Measurements from ENCODE around the gene SH3GL3. TPM values are rescaled to one million over a fixed set of nuclear protein-coding genes. Genes with fewer than 3 reads are reported as not detected.

Gene SH3GL3
- total RNA-seq, 1 donor from 2014 or later, result 0.14 TPM

- H3K27ac Mint-ChIP-seq, result no peak overlapping the region
- H3K27me3 Mint-ChIP-seq (ENCODE audit: low read depth), result peaks cover 4% of the 10 kb centered on the region
- no peaks in the 10 kb centered on the region for H3K36me3 Mint-ChIP-seq (ENCODE audit: low read depth)
- H3K4me3 Mint-ChIP-seq (ENCODE audit: low read depth), result no peak overlapping the region
- no peak for DNase-seq (ENCODE audit: low spot score)
- no peaks in the 10 kb centered on the region for H3K9me3 Mint-ChIP-seq
- H3K4me1 Mint-ChIP-seq (ENCODE audit: low read depth), result no peaks in the 10 kb centered on the region
- intact Hi-C loops (cut with micrococcal nuclease), result loop anchor here (1.0 to 5.0 kb wide), 2 partner anchors 458 to 472 kb away; no protein-coding TSS in a partner anchor
Observed at GRCh38 chr15:83565138-83565537, 118.0 kb downstream of the SH3GL3 start.

GRCh38 chr15:83565553-83566159 lies 118.5 kb downstream of the SH3GL3 start:
- H3K4me3 Mint-ChIP-seq (ENCODE audit: low read depth), result no peak overlapping the region
- no peaks in the 10 kb centered on the region for H3K36me3 Mint-ChIP-seq (ENCODE audit: low read depth)
- peaks cover 4% of the 10 kb centered on the region for H3K27me3 Mint-ChIP-seq (ENCODE audit: low read depth)
- H3K27ac Mint-ChIP-seq, result no peak overlapping the region
- no peaks in the 10 kb centered on the region for H3K4me1 Mint-ChIP-seq (ENCODE audit: low read depth)
- no peaks in the 10 kb centered on the region for H3K9me3 Mint-ChIP-seq
- no peak for DNase-seq (ENCODE audit: low spot score)
- intact Hi-C loops (cut with micrococcal nuclease), result loop anchor here (1.0 to 5.0 kb wide), 2 partner anchors 458 to 472 kb away; no protein-coding TSS in a partner anchor

- intact Hi-C loops (cut with micrococcal nuclease), result loop anchor here (5.0 kb wide), 1 partner anchor 470 kb away; no protein-coding TSS in a partner anchor
- H3K9me3 Mint-ChIP-seq, result no peaks in the 10 kb centered on the region
- no peak for DNase-seq (ENCODE audit: low spot score)
Observed at GRCh38 chr15:83567318-83567717, 120.2 kb downstream of the SH3GL3 start.

GRCh38 chr15:83569341-83569740 lies 122.2 kb downstream of the SH3GL3 start:
- intact Hi-C loops (cut with micrococcal nuclease), result loop anchor here (5.0 kb wide), 1 partner anchor 468 kb away; no protein-coding TSS in a partner anchor

More at GRCh38 chr15:83567318-83567717, 120.2 kb downstream of the SH3GL3 start:
- H3K4me1 Mint-ChIP-seq (ENCODE audit: low read depth), result no peaks in the 10 kb centered on the region
- no peak overlapping the region for H3K4me3 Mint-ChIP-seq (ENCODE audit: low read depth)
- peaks cover 4% of the 10 kb centered on the region for H3K27me3 Mint-ChIP-seq (ENCODE audit: low read depth)
- H3K36me3 Mint-ChIP-seq (ENCODE audit: low read depth), result no peaks in the 10 kb centered on the region
- H3K27ac Mint-ChIP-seq, result no peak overlapping the region

GRCh38 chr15:83570756-83571155 lies 123.6 kb downstream of the SH3GL3 start:
- H3K4me3 Mint-ChIP-seq (ENCODE audit: low read depth), result no peak overlapping the region
- intact Hi-C loops (cut with micrococcal nuclease), result no loop called here
- H3K36me3 Mint-ChIP-seq (ENCODE audit: low read depth), result no peaks in the 10 kb centered on the region
- H3K4me1 Mint-ChIP-seq (ENCODE audit: low read depth), result no peaks in the 10 kb centered on the region
- H3K9me3 Mint-ChIP-seq, result no peaks in the 10 kb centered on the region
- DNase-seq (ENCODE audit: low spot score), result no peak
- peaks cover 3% of the 10 kb centered on the region for H3K27me3 Mint-ChIP-seq (ENCODE audit: low read depth)
- no peak overlapping the region for H3K27ac Mint-ChIP-seq

More at GRCh38 chr15:83569341-83569740, 122.2 kb downstream of the SH3GL3 start:
- Mint-ChIP-seq H3K36me3 (ENCODE audit: low read depth) (no peaks in the 10 kb centered on the region), H3K4me1 (ENCODE audit: low read depth) (no peaks in the 10 kb centered on the region), H3K4me3 (ENCODE audit: low read depth) (no peak overlapping the region), H3K27ac (no peak overlapping the region), H3K27me3 (ENCODE audit: low read depth) (peaks cover 4% of the 10 kb centered on the region), H3K9me3 (no peaks in the 10 kb centered on the region)
- DNase-seq (ENCODE audit: low spot score), result no peak

GRCh38 chr15:83571820-83572707 lies 124.9 kb downstream of the SH3GL3 start:
- Mint-ChIP-seq H3K27ac (no peak overlapping the region), H3K27me3 (ENCODE audit: low read depth) (peaks cover 3% of the 10 kb centered on the region), H3K4me1 (ENCODE audit: low read depth) (no peaks in the 10 kb centered on the region), H3K36me3 (ENCODE audit: low read depth) (no peaks in the 10 kb centered on the region), H3K9me3 (no peaks in the 10 kb centered on the region), H3K4me3 (ENCODE audit: low read depth) (no peak overlapping the region)
- intact Hi-C loops (cut with micrococcal nuclease), result no loop called here
- no peak for DNase-seq (ENCODE audit: low spot score)

- Mint-ChIP-seq H3K4me3 (ENCODE audit: low read depth) (no peak overlapping the region), H3K27ac (no peak overlapping the region), H3K4me1 (ENCODE audit: low read depth) (no peaks in the 10 kb centered on the region), H3K36me3 (ENCODE audit: low read depth) (no peaks in the 10 kb centered on the region), H3K9me3 (no peaks in the 10 kb centered on the region), H3K27me3 (ENCODE audit: low read depth) (peaks cover 3% of the 10 kb centered on the region)
- intact Hi-C loops (cut with micrococcal nuclease), result no loop called here
- no peak for DNase-seq (ENCODE audit: low spot score)
Observed at GRCh38 chr15:83574345-83574744, 127.2 kb downstream of the SH3GL3 start.

GRCh38 chr15:83578691-83579090 lies 131.6 kb downstream of the SH3GL3 start:
- H3K4me1 Mint-ChIP-seq (ENCODE audit: low read depth), result no peaks in the 10 kb centered on the region
- H3K9me3 Mint-ChIP-seq, result no peaks in the 10 kb centered on the region
- intact Hi-C loops (cut with micrococcal nuclease), result no loop called here
- no peak overlapping the region for H3K27ac Mint-ChIP-seq
- H3K27me3 Mint-ChIP-seq (ENCODE audit: low read depth), result no peaks in the 10 kb centered on the region
- DNase-seq (ENCODE audit: low spot score), result no peak
- H3K4me3 Mint-ChIP-seq (ENCODE audit: low read depth), result no peak overlapping the region
- no peaks in the 10 kb centered on the region for H3K36me3 Mint-ChIP-seq (ENCODE audit: low read depth)

- DNase-seq (ENCODE audit: low spot score), result no peak
- intact Hi-C loops (cut with micrococcal nuclease), result no loop called here
- Mint-ChIP-seq H3K4me1 (ENCODE audit: low read depth) (no peaks in the 10 kb centered on the region), H3K9me3 (no peaks in the 10 kb centered on the region), H3K27ac (no peak overlapping the region), H3K36me3 (ENCODE audit: low read depth) (no peaks in the 10 kb centered on the region), H3K27me3 (ENCODE audit: low read depth) (no peaks in the 10 kb centered on the region), H3K4me3 (ENCODE audit: low read depth) (no peak overlapping the region)
Observed at GRCh38 chr15:83581381-83581780, 134.2 kb downstream of the SH3GL3 start.

- Mint-ChIP-seq H3K4me3 (ENCODE audit: low read depth) (no peak overlapping the region), H3K36me3 (ENCODE audit: low read depth) (no peaks in the 10 kb centered on the region), H3K27me3 (ENCODE audit: low read depth) (no peaks in the 10 kb centered on the region), H3K27ac (no peak overlapping the region), H3K9me3 (no peaks in the 10 kb centered on the region), H3K4me1 (ENCODE audit: low read depth) (no peaks in the 10 kb centered on the region)
- intact Hi-C loops (cut with micrococcal nuclease), result no loop called here
- DNase-seq (ENCODE audit: low spot score), result no peak
Observed at GRCh38 chr15:83582381-83582780, 135.2 kb downstream of the SH3GL3 start.

- intact Hi-C loops (cut with micrococcal nuclease), result no loop called here
- Mint-ChIP-seq H3K4me3 (ENCODE audit: low read depth) (no peak overlapping the region), H3K36me3 (ENCODE audit: low read depth) (no peaks in the 10 kb centered on the region), H3K9me3 (no peaks in the 10 kb centered on the region), H3K4me1 (ENCODE audit: low read depth) (no peaks in the 10 kb centered on the region), H3K27me3 (ENCODE audit: low read depth) (no peaks in the 10 kb centered on the region), H3K27ac (no peak overlapping the region)
- no peak for DNase-seq (ENCODE audit: low spot score)
Observed at GRCh38 chr15:83585601-83586335, 138.6 kb downstream of the SH3GL3 start.

- Mint-ChIP-seq H3K4me3 (ENCODE audit: low read depth) (no peak overlapping the region), H3K4me1 (ENCODE audit: low read depth) (no peaks in the 10 kb centered on the region), H3K36me3 (ENCODE audit: low read depth) (no peaks in the 10 kb centered on the region), H3K27ac (no peak overlapping the region), H3K27me3 (ENCODE audit: low read depth) (no peaks in the 10 kb centered on the region), H3K9me3 (no peaks in the 10 kb centered on the region)
- no peak for DNase-seq (ENCODE audit: low spot score)
- intact Hi-C loops (cut with micrococcal nuclease), result no loop called here
Observed at GRCh38 chr15:83587091-83587490, 139.9 kb downstream of the SH3GL3 start.
